Spleen (tissue), 7 donors: ENCODE results near the gene ACADS.

Source experiments
- POLR2A ChIP-seq, 3 donors: fragments of 450-650 bp; IDR thresholded peaks; one replicate each; pipeline ENCODE4 v1.5.1; 2017; ENCODE audit warnings: antibody characterized with exemption in 3 of 3, mild to moderate bottlenecking in 1 of 3
- TF ChIP-seq, protein P1 (sequence below), 11 experiments: fragments of 200-600 bp in 7 of 11; fragments of 450-650 bp in 4 of 11; sonication (generic) in 4 of 11; IDR thresholded peaks in 8 of 11; conservative IDR thresholded peaks in 3 of 11; 1 replicate in 7 of 11; 2 replicates in 4 of 11; pipeline versions ENCODE4 v1.4.0 to v1.8.0; 2016 to 2021; ENCODE audit warnings: antibody characterized with exemption in 11 of 11, inconsistent platforms in 4 of 11, mild to moderate bottlenecking in 1 of 11
- donor health status: DM: no; HTN: no; CAD: no; lungs with moderate emphysema.
- donor health status: DM: no; HTN: no; CAD: no.
- donor health status: DM: no; HTN: no; CAD: no.

DNA sequence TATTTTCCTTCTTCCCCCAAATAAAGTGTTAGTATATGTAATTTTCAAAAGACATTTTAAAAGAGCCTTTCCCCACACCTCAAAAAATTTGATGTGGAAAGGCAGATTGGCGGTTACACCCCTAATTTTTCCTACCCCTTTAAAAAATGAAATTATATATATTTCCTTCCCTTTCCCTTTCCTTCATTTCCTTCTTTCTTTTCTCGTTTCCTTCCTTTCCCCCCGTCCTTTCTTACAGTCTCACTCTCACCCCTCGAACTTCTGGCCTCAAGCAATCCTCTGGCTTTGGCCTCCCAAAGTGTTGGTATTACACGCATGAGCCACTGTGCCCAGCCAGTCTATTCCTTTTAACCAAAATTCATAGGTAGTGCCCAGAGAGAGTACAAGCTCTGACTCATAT lies 19.6 kb upstream of the ACADS start:
- TF ChIP-seq, protein P1, sequence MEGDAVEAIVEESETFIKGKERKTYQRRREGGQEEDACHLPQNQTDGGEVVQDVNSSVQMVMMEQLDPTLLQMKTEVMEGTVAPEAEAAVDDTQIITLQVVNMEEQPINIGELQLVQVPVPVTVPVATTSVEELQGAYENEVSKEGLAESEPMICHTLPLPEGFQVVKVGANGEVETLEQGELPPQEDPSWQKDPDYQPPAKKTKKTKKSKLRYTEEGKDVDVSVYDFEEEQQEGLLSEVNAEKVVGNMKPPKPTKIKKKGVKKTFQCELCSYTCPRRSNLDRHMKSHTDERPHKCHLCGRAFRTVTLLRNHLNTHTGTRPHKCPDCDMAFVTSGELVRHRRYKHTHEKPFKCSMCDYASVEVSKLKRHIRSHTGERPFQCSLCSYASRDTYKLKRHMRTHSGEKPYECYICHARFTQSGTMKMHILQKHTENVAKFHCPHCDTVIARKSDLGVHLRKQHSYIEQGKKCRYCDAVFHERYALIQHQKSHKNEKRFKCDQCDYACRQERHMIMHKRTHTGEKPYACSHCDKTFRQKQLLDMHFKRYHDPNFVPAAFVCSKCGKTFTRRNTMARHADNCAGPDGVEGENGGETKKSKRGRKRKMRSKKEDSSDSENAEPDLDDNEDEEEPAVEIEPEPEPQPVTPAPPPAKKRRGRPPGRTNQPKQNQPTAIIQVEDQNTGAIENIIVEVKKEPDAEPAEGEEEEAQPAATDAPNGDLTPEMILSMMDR (IDR thresholded peaks at IDR 0.05 in 8 of 11, conservative IDR thresholded peaks at IDR 0.05 in 3 of 11), result no peak
- no peak for TF ChIP-seq POLR2A (IDR thresholded peaks at IDR 0.05)
